Measurements from ENCODE around the gene TNRC18. TPM values are rescaled to one million over a fixed set of nuclear protein-coding genes. Genes with fewer than 3 reads are reported as not detected.

The TNRC18 gene
- total RNA-seq, 1 experiment from 2014 or later = 69.8 TPM

GRCh38 chr7:5356751-5357119 lies 66.9 kb downstream of the TNRC18 start:
- DNase-seq (ENCODE audit: extremely low read depth, low read depth) = no peak

- DNase-seq (ENCODE audit: extremely low read depth, low read depth) = no peak
These were observed 69.0 kb downstream of the TNRC18 start for GRCh38 chr7:5354460-5355232.

- no peak for DNase-seq (ENCODE audit: extremely low read depth, low read depth)
These were observed 71.1 kb downstream of the TNRC18 start for GRCh38 chr7:5352440-5353010.

GRCh38 chr7:5351507-5352265 lies 71.9 kb downstream of the TNRC18 start:
- no peak for DNase-seq (ENCODE audit: extremely low read depth, low read depth)

- no peak for DNase-seq (ENCODE audit: extremely low read depth, low read depth)
These were observed 72.8 kb downstream of the TNRC18 start for GRCh38 chr7:5350600-5351385.

GRCh38 chr7:5350174-5350463 lies 73.5 kb downstream of the TNRC18 start:
- DNase-seq (ENCODE audit: extremely low read depth, low read depth) = no peak

- DNase-seq (ENCODE audit: extremely low read depth, low read depth) = no peak
These were observed 74.0 kb downstream of the TNRC18 start for GRCh38 chr7:5349437-5350173.

GRCh38 chr7:5349005-5349380 lies 74.6 kb downstream of the TNRC18 start:
- no peak for DNase-seq (ENCODE audit: extremely low read depth, low read depth)

GRCh38 chr7:5348134-5349004 lies 75.3 kb downstream of the TNRC18 start:
- no peak for DNase-seq (ENCODE audit: extremely low read depth, low read depth)

GRCh38 chr7:5345671-5346070 lies 78.0 kb downstream of the TNRC18 start:
- no peak for DNase-seq (ENCODE audit: extremely low read depth, low read depth)

GRCh38 chr7:5345171-5345570 lies 78.5 kb downstream of the TNRC18 start:
- no peak for DNase-seq (ENCODE audit: extremely low read depth, low read depth)

- no peak for DNase-seq (ENCODE audit: extremely low read depth, low read depth)
These were observed 79.3 kb downstream of the TNRC18 start for GRCh38 chr7:5344342-5344741.

- DNase-seq (ENCODE audit: extremely low read depth, low read depth) = no peak
These were observed 79.8 kb downstream of the TNRC18 start for GRCh38 chr7:5343884-5344283.

GRCh38 chr7:5342631-5343030 lies 81.0 kb downstream of the TNRC18 start:
- DNase-seq (ENCODE audit: extremely low read depth, low read depth) = no peak

- DNase-seq (ENCODE audit: extremely low read depth, low read depth) = no peak
These were observed 83.7 kb downstream of the TNRC18 start for GRCh38 chr7:5339955-5340354.

GRCh38 chr7:5337047-5337446 lies 86.6 kb downstream of the TNRC18 start:
- no peak for DNase-seq (ENCODE audit: extremely low read depth, low read depth)

- DNase-seq (ENCODE audit: extremely low read depth, low read depth) = no peak
These were observed 89.0 kb downstream of the TNRC18 start for GRCh38 chr7:5334671-5335070.

- no peak for DNase-seq (ENCODE audit: extremely low read depth, low read depth)
These were observed 90.3 kb downstream of the TNRC18 start for GRCh38 chr7:5333121-5334045.

GRCh38 chr7:5332579-5332978 lies 91.1 kb downstream of the TNRC18 start:
- no peak for DNase-seq (ENCODE audit: extremely low read depth, low read depth)

Data from NCI-H460 (cell line).